ENCODE measurements around the gene LSM4. TPM values are rescaled to one million over a fixed set of nuclear protein-coding genes. Genes with fewer than 3 reads are reported as not detected.

The LSM4 gene
- total RNA-seq, 1 donor from 2014 or later: 88.5 TPM

DNA sequence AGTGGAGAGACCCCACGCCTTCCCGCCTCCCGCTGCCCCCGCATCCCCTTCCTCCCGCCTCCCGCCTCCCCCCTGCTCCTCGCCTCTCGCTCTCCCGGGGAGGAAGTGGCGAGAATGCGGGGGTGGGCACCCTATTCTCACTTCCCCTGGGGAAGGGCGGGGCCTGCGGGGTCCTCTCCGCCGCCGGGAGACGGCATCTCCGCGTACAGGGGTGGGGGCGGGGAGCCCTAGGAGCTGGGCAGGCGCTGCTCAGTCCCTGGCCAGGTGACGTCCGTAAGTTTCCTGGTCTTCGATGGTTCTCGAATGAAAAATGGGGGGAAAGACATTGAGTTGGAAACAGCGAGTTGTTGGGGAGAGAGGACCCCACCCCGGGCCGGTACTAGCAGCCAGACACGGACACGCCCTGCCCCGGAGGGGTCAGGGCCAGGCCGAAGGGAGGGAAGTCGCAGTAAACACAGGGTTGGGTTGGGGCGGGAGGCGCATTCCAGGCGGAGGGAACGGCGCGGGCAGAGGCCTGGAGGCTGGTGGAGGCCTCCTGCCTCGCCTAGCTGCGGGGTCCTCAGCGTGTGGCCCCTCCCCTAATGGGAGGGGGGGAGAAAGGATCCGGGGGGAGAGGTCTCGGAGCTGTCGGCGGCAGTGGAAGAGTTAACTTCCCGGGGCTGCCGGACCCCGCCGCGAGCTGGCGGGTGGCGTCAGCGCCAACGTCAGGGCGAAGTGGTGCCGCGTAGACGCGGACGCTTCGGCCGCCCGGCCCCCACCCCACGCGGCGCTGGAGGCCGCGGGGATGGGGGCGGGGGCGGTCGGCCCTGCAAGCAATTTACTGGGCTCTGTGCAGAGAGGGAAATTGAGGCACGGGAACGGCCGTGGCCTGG lies 31.1 kb downstream of the LSM4 start:
- peak; percentile 73 for DNase-seq

GRCh38 chr19:18291019-18291524 lies 31.8 kb downstream of the LSM4 start:
- no peak for DNase-seq

DNA sequence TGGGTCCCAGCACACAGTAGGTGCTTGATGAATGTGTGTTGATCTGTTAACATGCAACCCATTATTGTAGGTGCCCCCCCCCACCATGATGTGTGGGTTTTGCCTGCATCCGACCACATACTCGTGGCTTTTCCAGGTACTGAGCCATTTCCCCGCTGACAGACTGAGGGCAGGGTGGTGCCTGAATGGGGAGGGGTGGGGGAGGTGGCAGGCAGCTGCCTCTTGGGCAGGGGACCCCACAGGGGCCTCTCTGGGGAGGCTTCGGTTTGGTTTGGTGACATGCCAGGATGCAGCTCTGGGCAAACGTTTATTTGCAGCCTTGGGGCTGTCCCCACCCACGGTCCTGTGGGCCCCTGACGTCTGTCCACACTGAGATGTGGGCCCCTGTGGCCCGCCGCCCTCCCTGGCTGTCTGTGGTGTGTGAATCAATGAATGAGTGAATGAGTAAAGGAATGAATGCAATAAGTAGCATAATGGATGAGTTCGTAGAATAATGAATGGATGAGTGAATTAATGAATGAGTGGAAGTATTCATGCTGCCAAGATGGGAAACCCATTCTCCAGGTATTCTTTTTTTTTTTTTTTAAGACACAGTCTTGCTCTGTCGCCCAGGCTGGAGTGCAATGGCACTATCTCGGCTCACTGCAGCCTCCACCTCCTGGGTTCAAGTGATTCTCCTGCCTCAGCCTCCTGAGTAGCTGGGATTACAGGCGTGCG lies 32.4 kb downstream of the LSM4 start:
- DNase-seq: no peak

DNA sequence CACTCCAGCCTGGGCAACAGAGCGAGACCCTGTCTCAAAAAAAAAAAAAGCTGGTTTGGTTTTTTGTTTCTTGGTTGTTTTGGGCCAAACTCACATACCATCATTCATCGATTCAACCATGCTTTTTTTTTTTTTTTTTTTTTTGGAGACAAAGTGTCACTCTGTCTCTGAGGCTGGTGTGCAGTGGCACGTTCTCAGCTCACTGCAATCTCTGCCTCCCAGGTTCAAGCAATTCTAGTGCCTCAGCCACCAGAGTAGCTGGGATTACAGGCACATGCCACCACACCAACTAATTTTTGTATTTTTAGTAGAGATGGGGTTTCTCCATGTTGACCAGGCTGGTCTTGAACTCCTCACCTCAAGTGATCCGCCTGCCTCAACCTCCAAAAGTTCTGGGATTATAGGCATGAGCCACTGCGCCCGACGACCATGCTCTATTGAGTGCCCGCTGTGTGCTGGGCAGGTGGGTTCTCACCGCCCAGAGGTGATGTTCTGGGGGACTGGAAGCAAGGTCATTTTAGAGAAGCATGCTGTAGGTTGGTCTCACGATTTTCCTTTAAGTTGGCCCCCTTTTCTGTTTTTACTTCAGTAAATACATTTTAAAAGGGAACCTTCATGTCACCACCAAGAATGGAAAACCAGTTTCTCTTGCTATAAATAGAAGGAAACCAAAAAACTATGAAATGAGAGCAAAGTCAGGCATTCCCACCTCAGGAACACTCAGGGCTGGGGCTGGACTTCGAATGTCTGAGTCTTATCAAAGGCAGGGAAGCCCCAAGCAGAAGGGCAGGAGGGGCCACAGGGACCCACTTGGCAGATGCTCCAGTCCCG lies 33.2 kb downstream of the LSM4 start:
- DNase-seq: no peak

GRCh38 chr19:18287836-18288772 lies 34.8 kb downstream of the LSM4 start:
- DNase-seq: no peak

DNA sequence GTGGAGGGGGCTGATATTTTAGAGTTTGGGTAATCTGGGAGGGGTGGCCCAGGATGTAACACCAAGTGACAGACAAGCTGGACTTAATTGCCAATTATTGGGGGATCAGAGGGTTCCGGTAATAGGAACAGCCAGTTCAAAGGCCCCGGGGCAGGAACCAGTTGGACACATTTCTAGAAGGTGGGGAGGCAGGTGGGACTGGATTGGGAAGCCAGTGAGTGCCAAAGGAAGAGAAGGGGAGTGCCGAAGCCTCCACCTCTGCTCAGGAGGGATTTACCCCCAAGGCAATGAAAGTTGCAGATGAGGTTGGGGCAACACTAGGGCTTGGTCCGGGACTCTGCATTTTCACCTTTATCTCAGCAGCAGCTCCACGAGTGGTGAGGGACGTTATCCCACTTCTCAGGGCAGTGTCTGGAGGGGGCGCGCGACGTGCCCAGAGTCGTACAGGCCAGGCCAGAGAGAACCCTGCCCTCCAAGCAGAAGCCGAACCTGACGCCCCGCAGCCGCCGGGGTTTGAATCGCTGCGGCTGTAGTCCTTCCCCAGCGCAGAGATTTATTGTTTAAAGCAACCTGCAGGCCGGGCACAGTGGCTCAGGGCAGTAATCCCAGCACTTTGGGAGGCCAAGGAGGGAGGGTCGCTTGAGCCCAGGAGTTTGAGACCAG lies 35.8 kb downstream of the LSM4 start:
- DNase-seq: no peak

GRCh38 chr19:18284712-18285360 lies 38.0 kb downstream of the LSM4 start:
- DNase-seq: no peak

DNA sequence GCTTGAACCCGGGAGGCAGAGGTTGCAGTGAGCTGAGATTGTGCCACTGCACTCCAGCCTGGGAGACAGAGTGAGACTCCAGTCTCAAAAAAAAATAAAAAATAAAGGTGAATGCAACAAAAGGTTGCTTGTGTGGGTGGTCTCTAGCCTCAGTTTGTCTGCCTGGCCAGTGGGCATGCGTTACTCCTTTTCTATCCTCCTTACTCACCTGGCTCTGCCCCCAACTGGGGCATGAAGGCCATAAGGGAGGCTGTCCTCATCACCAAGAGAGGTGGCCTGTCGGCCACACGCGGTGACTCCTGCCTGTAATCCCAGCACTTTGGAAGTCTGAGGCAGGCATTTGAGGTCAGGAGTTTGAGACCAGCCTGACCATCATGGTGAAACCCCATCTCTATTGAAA lies 39.5 kb downstream of the LSM4 start:
- DNase-seq: no peak

GRCh38 chr19:18282788-18283141 lies 40.1 kb downstream of the LSM4 start:
- no peak for DNase-seq

GRCh38 chr19:18282021-18282787 lies 40.7 kb downstream of the LSM4 start:
- no peak for DNase-seq

DNA sequence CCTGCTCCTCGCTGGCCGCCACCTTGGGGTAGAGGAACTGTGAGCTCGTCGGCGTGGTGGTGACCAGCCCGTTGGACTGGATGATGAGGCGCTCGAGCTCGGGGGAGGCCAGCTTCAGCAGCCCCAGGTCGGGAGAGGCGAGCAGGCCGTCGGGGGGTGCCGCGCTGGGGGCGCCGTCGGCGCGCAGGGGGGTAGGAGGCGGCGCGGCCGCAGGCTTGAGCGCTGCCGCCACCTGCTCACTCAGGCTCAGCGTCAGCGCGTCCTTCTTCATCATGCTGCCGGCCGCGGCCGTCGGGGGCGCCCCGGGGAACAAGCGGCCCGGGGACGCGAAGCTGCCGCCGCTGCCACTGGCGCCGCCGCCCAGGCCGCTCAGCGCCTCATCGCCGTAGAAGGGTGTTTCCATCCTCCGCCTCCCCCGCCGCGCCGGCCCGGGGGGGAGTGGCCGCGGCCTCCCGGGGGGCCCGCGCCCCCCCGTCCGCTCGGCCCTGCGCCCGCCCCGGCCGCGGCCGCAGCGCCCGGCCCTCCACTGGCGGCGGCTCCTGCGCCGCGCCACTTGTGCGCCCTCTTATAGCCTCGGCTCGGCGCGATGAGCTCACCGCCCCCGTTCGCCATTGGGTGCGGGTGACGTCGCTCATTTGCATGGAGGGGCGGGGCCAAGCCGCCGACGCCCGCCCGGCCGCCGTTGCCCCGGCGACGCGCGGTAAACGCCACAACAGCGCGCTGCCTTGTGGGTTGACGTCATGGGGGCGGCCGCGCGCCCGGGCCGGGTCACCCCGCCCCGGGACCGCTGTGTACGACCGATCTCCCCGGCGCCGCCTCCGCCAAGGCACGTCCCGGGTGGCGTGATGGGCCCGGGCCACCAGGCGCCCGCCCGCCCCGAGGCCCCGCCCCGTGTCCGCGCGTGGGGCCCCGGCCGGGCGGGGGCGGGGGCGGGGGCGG lies 41.5 kb downstream of the LSM4 start, which contains the start of gene JUND:
TSS of gene JUND (minus strand) at position 541 of the 939 bp plus-strand sequence. CDS start at position 403, 138 bp downstream.
- peak; percentile 98 for DNase-seq

DNA sequence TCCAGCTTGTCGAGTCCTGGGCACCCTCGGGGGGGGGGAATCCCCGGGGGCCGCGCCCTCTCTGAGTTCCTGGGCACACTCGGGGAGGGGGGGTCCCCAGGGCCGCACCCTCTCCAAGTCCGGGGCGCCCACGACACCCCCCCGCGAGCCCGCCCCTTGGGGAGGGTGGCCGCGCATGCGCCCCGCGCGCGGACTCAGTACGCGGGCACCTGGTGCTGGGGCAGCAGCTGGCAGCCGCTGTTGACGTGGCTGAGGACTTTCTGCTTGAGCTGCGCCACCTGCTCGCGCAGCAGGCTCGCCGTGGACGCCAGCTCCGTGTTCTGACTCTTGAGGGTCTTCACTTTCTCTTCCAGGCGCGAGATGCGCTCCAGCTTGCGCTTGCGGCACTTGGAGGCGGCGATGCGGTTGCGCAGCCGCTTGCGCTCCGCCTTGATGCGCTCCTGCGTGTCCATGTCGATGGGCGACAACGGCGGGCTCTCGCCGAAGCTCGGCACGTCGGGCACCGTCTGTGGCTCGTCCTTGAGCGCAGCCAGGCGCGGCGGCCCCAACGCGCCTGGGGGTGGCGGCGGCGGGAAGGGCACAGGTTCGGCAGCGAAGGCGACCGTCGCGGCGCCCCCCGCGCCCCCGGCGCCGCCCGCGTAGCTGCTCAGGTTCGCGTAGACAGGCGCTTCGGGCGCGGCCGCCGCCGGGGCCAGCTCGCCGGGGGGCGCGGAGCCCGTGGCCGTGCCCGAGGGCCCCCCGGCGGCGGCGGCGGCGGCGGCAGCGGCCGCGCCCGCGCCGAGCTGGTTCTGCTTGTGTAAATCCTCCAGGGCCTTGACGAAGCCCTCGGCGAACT lies 42.4 kb downstream of the LSM4 start:
- DNase-seq: peak; percentile 79

- DNase-seq: peak; percentile 95
Measured at GRCh38 chr19:18279516-18280246, 43.2 kb downstream of the LSM4 start.

DNA sequence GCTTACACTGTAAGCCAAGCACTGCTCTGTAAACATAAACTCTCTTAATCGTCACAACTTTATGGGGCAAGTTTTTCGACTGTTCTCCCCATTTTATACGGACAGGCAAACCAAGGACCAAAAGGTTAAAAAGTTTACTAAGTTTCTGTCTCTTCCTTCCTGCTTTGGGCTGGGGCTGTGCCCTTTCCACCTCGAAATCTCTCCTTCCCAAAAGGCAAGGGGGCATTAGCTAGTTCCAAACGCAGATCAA lies 43.7 kb downstream of the LSM4 start:
- DNase-seq: no peak

GRCh38 chr19:18278521-18279265 lies 44.2 kb downstream of the LSM4 start:
- peak; percentile 22 for DNase-seq

GRCh38 chr19:18274781-18275356 lies 48.0 kb downstream of the LSM4 start:
- DNase-seq: peak; percentile 87

Measured in dermis blood vessel endothelial cell (primary cell).